A549 (cell line): ENCODE data around the gene FAAH. TPM values are rescaled to one million over a fixed set of nuclear protein-coding genes. Genes with fewer than 3 reads are reported as not detected.

Source experiments
- ATAC-seq, 2 experiments: fragments of 200-7000 bp in 1 of 2; fragments of >200 bp in 1 of 2; cut with Nextera tagmentation in 1 of 2; cut with Tn5 transposase in 1 of 2; 3 replicates each; pipeline versions ENCODE4 v1.8.0 to v1.9.1; 2018 to 2020; ENCODE audit warnings: mild to moderate bottlenecking in 1 of 2, moderate library complexity in 1 of 2
- CTCF ChIA-PET: fragments of 300-600 bp; sonication (Branson Sonifier 250); formaldehyde crosslinking; extraction: SDS; loops from one replicate; lab custom pipeline; 2021; ENCODE audit warnings: antibody characterized with exemption, inconsistent platforms; lab: Yijun Ruan, JAX
- POLR2A ChIA-PET: fragments of 350-600 bp; formaldehyde crosslinking; extraction: SDS; loops from one replicate; lab custom pipeline; 2021; ENCODE audit warnings: antibody characterized with exemption, inconsistent platforms; lab: Yijun Ruan, JAX
- DNase-seq, 2 experiments: peaks; one replicate each; pipeline versions ENCODE4 v3.0.0 to v3.0.0-alpha.2; 2011 to 2016; ENCODE audit warnings: low read depth in 1 of 2, low spot score in 1 of 2
- FAIRE-seq: peaks from 2 replicates; lab custom pipeline; 2011; peaks lifted over from hg19 to GRCh38; lab: Jason Lieb, UNC
- H3K27ac ChIP-seq, 2 experiments: fragments of >200 bp; sonication (Bioruptor Twin); formaldehyde crosslinking; 3 replicates each; pipeline ENCODE4 v1.5.1; 2016 to 2017
- H3K4me1 ChIP-seq: fragments of >200 bp; sonication (Bioruptor Twin); formaldehyde crosslinking; 3 replicates; pipeline ENCODE4 v1.6.1; 2016
- H3K4me2 ChIP-seq: fragments of >200 bp; sonication (Bioruptor Twin); formaldehyde crosslinking; 3 replicates; pipeline ENCODE4 v1.6.1; 2016
- H3K4me3 ChIP-seq: fragments of >200 bp; sonication (Bioruptor Twin); formaldehyde crosslinking; 3 replicates; pipeline ENCODE4 v1.5.1; 2016
- H3K9me3 ChIP-seq: fragments of >200 bp; sonication (Bioruptor Twin); formaldehyde crosslinking; 3 replicates; pipeline ENCODE4 v1.6.1; 2016
- BHLHE40 ChIP-seq: IDR thresholded peaks from 2 replicates; pipeline ENCODE4 v1.6.1; 2012; ENCODE audit warnings: low read depth, low read length, inconsistent platforms
- CHD2 ChIP-seq: fragments of 150-350 bp; IDR thresholded peaks from 2 replicates; pipeline ENCODE4 v1.6.1; 2014; ENCODE audit warnings: low read length; ENCODE audit not compliant: partially characterized antibody
- CTCF ChIP-seq: fragments of >200 bp; sonication (Bioruptor Twin); formaldehyde crosslinking; IDR thresholded peaks from 3 replicates; pipeline ENCODE4 v1.5.1; 2016
- FOSB ChIP-seq: fragments of 250-450 bp; sonication (Bioruptor Pico); IDR thresholded peaks from 2 replicates; pipeline ENCODE4 v1.5.0; 2020; ENCODE audit warnings: mild to moderate bottlenecking, moderate library complexity
- GATA3 ChIP-seq: IDR thresholded peaks from 2 replicates; pipeline ENCODE4 v1.6.1; 2012; ENCODE audit warnings: borderline replicate concordance
- HEYL ChIP-seq: fragments of 250-450 bp; sonication (Bioruptor Pico); IDR thresholded peaks from 2 replicates; pipeline ENCODE4 v1.8.0; 2021; ENCODE audit warnings: mild to moderate bottlenecking, moderate library complexity
- HOXA7 ChIP-seq: fragments of 250-450 bp; sonication (Bioruptor Pico); IDR thresholded peaks from 2 replicates; pipeline ENCODE4 v1.5.0; 2020; ENCODE audit warnings: mild to moderate bottlenecking, moderate library complexity
- HOXB5 ChIP-seq: fragments of 250-450 bp; sonication (Bioruptor Pico); IDR thresholded peaks from 2 replicates; pipeline ENCODE4 v1.5.0; 2020; ENCODE audit warnings: mild to moderate bottlenecking, moderate library complexity
- KDM1A ChIP-seq: fragments of 200-600 bp; sonication (generic); IDR thresholded peaks from 2 replicates; pipeline ENCODE4 v1.6.1; 2016; ENCODE audit warnings: low read depth, mild to moderate bottlenecking
- MYC ChIP-seq: IDR thresholded peaks from 2 replicates; pipeline ENCODE4 v1.6.1; 2012; ENCODE audit warnings: mild to moderate bottlenecking, inconsistent platforms, low read length, improper control_type of control experiment, borderline replicate concordance
- NFE2L2 ChIP-seq: fragments of 150-350 bp; conservative IDR thresholded peaks from 2 replicates; pipeline ENCODE4 v1.6.1; 2014; ENCODE audit warnings: low read length
- PBX3 ChIP-seq: IDR thresholded peaks from 2 replicates; pipeline ENCODE4 v1.6.1; 2012
- POLR2A ChIP-seq: IDR thresholded peaks from 2 replicates; pipeline ENCODE4 v1.6.1; 2012; ENCODE audit warnings: mild to moderate bottlenecking, low read length
- POLR2AphosphoS2 ChIP-seq: conservative IDR thresholded peaks from 2 replicates; pipeline ENCODE4 v1.6.1; 2012; ENCODE audit warnings: low read length, improper control_type of control experiment, inconsistent platforms
- RAD21 ChIP-seq, 2 experiments: fragments of >200 bp in 1 of 2; sonication (Bioruptor Twin) in 1 of 2; formaldehyde crosslinking in 1 of 2; IDR thresholded peaks in 1 of 2; conservative IDR thresholded peaks in 1 of 2; 2 replicates in 1 of 2; 3 replicates in 1 of 2; pipeline ENCODE4 v1.6.1; 2012 to 2018; ENCODE audit warnings: inconsistent platforms in 1 of 2
- RCOR1 ChIP-seq: fragments of 150-350 bp; IDR thresholded peaks from 2 replicates; pipeline ENCODE4 v1.6.1; 2014; ENCODE audit warnings: antibody characterized with exemption, low read length, low read depth
- REST ChIP-seq: fragments of 200-600 bp; sonication (generic); IDR thresholded peaks from 2 replicates; pipeline ENCODE4 v1.6.1; 2016; ENCODE audit warnings: antibody characterized with exemption, mild to moderate bottlenecking, moderate library complexity
- RFX5 ChIP-seq: fragments of 450-650 bp; IDR thresholded peaks from 2 replicates; pipeline ENCODE4 v1.7.1; 2014; ENCODE audit warnings: antibody characterized with exemption, mild to moderate bottlenecking, moderate library complexity
- SREBF2 ChIP-seq: fragments of 450-650 bp; IDR thresholded peaks from 2 replicates; pipeline ENCODE4 v1.6.1; 2014; ENCODE audit warnings: mild to moderate bottlenecking, moderate library complexity
- TP53 ChIP-seq: fragments of 250-450 bp; sonication (Bioruptor Pico); IDR thresholded peaks from 2 replicates; pipeline ENCODE4 v1.5.0; 2021; ENCODE audit warnings: mild to moderate bottlenecking, moderate library complexity
- WGBS: methylation state at CpG from one replicate; pipeline ENCODE4 v1.1.6; 2017; ENCODE audit errors: missing lambda C conversion rate; 5-methylcytosine and 5-hydroxymethylcytosine counted together
- polyA plus RNA-seq, 4 experiments: library from polyadenylated mRNA; depleted of rRNA in 3 of 4; stranded (reverse); fragments of >200 nt; fragmentation: RNase III in 1 of 4; extraction: RNeasy Plus Mini Kit Qiagen cat#74134 plus additional on column Dnase treatment in 1 of 4; gene quantifications; 2 replicates in 3 of 4; 3 replicates in 1 of 4; pipeline ENCODE4 v1.2.3, GENCODE V29; 2011 to 2017

FAAH gene
- polyA plus RNA-seq, 2 of the 4 experiments (the other 2 are of a cell fraction): 1.2 to 1.3 TPM

- ATAC-seq (no peak), DNase-seq (no peak), FAIRE-seq (no peak)
- no peak overlapping the region; the same call in 2 of the 3 replicates for H3K4me2 ChIP-seq
- no peak overlapping the region; the same call in 2 of the 3 replicates for H3K4me3 ChIP-seq
- no peak for TF ChIP-seq RCOR1
- TF ChIP-seq FOSB (CRISPR knock-in tag): no peak
- TF ChIP-seq HOXA7 (CRISPR knock-in tag): no peak
- no peak for TF ChIP-seq BHLHE40
- TF ChIP-seq RAD21 (conservative IDR thresholded peaks at IDR 0.05 in 1 of 2, IDR thresholded peaks at IDR 0.05 in 1 of 2): no peak
- peaks cover 18% of the 10 kb centered on the region for H3K9me3 ChIP-seq
- CTCF ChIA-PET: interaction anchor here (1.5 kb wide), 1 partner anchor 49 kb away, joined by 3 read pairs; no protein-coding TSS in a partner anchor
- 71% methylated on average over 12 of the region's 12 CpGs for WGBS
- POLR2A ChIA-PET: no interaction called here
- no peaks in the 10 kb centered on the region for H3K4me1 ChIP-seq
- no peak overlapping the region for H3K27ac ChIP-seq
Measured at GRCh38 chr1:46393510-46393909, 607 bp upstream of the FAAH start.

- ATAC-seq: no peak
- H3K27ac ChIP-seq: no peak overlapping the region
- H3K4me2 ChIP-seq: no peak overlapping the region; the same call in 1 of the 3 replicates
- no peak for FAIRE-seq
- peaks cover 18% of the 10 kb centered on the region for H3K9me3 ChIP-seq
- no peaks in the 10 kb centered on the region for H3K4me1 ChIP-seq
- 93% methylated on average over 16 of the region's 17 CpGs for WGBS
- CTCF ChIA-PET: interaction anchor here (1.5 to 1.9 kb wide), 2 partner anchors 12 to 47 kb away, joined by 3 to 5 read pairs; no protein-coding TSS in a partner anchor
- POLR2A ChIA-PET: no interaction called here
- no peak for TF ChIP-seq PBX3
- TF ChIP-seq, all 56 proteins: peak for 0
- H3K4me3 ChIP-seq: no peak overlapping the region
- no peak for DNase-seq
Measured at GRCh38 chr1:46394872-46395465, 852 bp downstream of the FAAH start.

GRCh38 chr1:46396441-46397398, 2.6 kb downstream of the FAAH start:
- DNase-seq (no peak), ATAC-seq (no peak), FAIRE-seq (no peak)
- peaks cover 3% of the 10 kb centered on the region for H3K4me1 ChIP-seq
- H3K27ac ChIP-seq: no peak overlapping the region
- TF ChIP-seq CTCF (no peak), BHLHE40 (no peak), NFE2L2 (no peak), SREBF2 (no peak), HOXB5 (CRISPR knock-in tag) (no peak)
- 67% methylated on average over 10 of the region's 10 CpGs for WGBS
- ChIA-PET CTCF (interaction anchor here (1.8 kb wide), 1 partner anchor 10 kb away, joined by 4 read pairs; no protein-coding TSS in a partner anchor), POLR2A (no interaction called here)
- peaks cover 18% of the 10 kb centered on the region for H3K9me3 ChIP-seq
- no peak overlapping the region for H3K4me3 ChIP-seq
- no peak overlapping the region for H3K4me2 ChIP-seq

GRCh38 chr1:46399307-46399706, 5.2 kb downstream of the FAAH start:
- 59% methylated on average over 9 of the region's 9 CpGs for WGBS

More at GRCh38 chr1:46399307-46399706, 5.2 kb downstream of the FAAH start:
- Histone ChIP-seq H3K4me1 (peaks cover 8% of the 10 kb centered on the region), H3K4me3 (no peak overlapping the region), H3K4me2 (no peak overlapping the region), H3K27ac (no peak overlapping the region), H3K9me3 (peaks cover under 1% of the 10 kb centered on the region; the same call in 1 of the 3 replicates)
- FAIRE-seq (no peak), DNase-seq (no peak), ATAC-seq (no peak)
- TF ChIP-seq TP53 (CRISPR knock-in tag) (no peak), REST (no peak), SREBF2 (no peak), MYC (no peak), RAD21 (conservative IDR thresholded peaks at IDR 0.05 in 1 of 2, IDR thresholded peaks at IDR 0.05 in 1 of 2) (no peak), GATA3 (no peak), KDM1A (no peak), POLR2A (no peak), HEYL (no peak), CHD2 (no peak), POLR2AphosphoS2 (no peak), RFX5 (no peak), NFE2L2 (no peak)
- ChIA-PET CTCF (interaction anchor here (1.1 to 1.5 kb wide), 2 partner anchors 10 to 78 kb away, joined by 3 read pairs; no protein-coding TSS in a partner anchor), POLR2A (no interaction called here)
